GM18873 (cell line): ENCODE results near the gene LSG1.

ENCODE experiments used
- ATAC-seq: cut with Tn5 transposase; IDR thresholded peaks from one replicate; pipeline ENCODE4 v1.9.1; 2021; ENCODE audit warnings: mild to moderate bottlenecking, moderate library complexity, moderate number of reproducible peaks; ENCODE audit not compliant: unreplicated experiment, low FRiP score

Gene LSG1

DNA sequence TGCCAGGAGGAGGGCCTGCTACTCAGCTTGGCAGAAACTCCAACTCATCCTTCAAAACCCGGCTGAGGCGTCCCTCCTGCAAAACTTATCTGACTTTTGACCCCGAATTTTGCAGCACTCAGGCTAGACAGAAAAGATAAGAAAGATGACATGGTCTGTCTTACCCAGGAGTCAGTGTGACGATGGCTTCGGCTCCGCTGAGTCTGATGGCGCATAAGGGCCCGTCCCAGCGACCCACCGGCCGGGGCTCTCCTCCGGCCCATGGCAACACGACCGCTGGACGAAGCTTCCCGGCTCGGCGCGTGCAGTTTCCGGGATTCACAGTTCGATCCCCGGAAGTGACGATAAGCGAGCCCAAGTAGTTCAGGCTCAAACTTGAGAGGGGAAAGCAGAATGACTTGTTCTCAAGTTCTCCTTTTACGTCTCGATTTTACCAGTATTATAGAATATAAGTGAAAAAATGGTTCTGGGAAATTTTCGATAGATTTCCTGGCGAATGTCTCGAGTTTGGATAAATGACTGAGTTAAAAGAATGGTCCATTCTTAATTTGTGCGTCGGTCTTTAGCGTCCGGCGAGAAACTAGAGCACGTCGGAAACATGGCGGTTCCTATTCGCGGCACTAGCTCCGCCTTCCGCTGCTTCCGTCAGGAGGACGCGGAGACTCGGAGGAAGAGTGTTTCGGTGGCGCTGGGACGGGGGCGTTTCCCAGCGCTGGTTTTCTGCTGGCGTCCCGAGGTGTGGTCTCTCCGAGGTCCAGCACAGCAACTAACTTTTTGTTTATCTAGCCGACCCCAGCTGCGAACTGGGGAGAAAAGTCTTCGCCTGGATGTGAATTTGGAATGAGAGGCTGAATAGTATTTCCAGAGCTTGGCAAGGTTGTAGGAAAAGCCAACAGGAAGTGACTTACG lies at the start of gene LSG1:
LSG1 (minus strand) TSS at position 292 of the 909 bp plus-strand sequence; CDS start at position 263, 29 bp downstream.
- ATAC-seq: peak; percentile 65

DNA sequence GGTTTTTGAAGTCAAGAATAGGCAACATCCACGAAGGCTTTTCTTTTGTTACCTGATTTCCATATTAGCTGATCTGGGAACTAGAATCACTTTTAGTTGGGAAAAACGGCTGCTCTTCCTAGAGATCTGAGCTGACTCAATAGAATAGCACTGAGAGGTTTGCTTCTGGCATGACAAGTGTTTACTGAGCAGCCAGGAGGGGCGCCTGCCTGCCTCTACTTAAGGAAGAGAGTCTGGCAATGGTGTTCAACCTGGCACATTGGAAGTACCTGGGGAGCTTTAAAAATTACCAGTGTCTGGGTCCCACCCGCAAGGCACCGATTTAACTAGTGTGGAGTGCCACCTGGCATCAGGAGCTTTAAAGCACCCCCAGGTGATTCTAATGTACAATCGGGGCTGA lies 48.1 kb upstream of the LSG1 start:
- no peak for ATAC-seq

DNA sequence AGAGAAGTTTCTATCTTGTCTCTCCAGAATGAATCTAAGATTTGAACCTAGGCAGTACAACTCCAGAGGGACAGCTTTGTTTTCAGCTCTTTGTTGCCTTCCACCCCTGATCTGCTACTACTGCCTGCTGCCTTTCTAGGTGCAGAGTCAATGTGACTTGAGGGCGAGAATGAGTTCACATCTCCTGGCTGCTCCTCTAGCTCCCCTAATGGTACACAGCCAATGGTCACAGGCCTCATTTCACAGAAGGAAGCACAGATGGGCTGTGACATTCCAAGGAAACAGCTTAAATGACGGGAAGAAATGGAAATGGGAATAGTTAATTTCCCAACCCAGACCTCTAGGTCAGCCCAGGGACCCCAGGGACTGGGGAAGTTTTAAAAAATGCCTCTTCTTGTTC lies 46.1 kb upstream of the LSG1 start:
- no peak for ATAC-seq

DNA sequence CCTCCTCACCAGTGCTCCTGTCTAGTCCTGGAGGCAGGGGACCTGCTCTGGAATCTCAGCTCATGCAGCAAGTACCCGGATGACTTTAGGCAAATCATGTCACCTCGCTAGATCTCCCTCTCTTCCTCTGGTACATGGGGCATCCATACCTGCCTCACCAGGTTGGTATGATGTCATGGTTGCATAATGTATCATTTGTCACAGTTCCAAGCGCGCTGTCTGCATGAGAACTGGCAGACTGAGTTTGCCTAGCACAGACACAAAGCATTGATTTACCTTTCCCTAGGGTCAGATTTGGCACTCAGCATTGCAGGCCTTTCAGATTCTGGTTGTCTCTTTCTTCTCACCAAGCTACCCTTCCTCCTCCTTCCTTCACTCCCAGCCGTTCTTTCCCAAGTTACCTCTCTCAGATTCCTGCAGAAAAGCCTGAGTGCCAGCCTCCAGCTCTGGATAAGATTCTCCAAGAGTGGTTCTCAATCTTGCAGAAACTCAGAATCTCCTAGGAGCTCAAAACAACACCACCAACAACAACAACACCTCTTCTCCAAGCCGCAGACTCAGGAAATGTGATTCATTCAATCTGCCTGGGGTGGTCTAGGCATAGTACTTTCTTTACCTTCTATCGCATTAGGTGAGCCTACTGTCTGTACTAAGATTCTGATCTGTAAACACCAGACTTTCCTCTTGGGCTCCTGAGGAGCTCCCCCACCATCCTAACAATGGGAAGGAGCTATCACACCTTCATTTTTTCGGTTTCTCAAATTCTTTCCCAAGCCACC lies 43.2 kb upstream of the LSG1 start:
- ATAC-seq: no peak

DNA sequence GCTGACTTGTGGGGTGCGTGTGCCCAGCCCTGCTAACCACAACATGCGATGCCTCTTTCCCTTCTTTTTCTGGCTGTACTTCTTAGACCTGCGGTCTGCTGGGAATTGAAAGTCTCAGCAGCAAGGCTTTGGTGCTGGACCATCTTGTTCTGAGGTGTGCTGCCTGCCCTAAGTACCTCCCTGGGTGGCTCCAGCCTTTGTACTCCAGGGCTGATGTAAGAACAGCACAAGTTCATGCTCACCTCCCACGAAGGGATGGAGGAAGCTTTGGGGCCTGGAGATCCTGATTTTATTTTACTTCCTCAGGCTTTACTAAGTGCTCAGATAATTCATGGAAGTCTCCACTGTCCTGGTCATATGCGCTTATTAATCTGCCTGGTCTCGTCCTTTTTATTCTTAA lies 42.6 kb upstream of the LSG1 start:
- no peak for ATAC-seq

DNA sequence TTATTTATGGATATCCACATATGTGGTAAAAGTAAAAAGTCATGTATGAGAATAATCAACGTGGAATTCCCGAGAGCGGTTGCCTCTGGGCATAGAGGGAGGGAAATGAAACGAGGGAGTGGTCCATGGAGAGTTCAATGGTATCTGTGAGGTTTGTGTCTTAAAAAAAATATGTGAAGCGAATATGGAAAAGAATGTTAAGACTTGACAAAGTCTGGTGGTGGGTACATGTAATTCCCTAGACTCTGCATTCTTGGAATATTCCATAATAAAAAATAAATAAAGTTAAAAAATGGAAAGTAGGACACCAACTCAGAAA lies 42.1 kb upstream of the LSG1 start:
- no peak for ATAC-seq

DNA sequence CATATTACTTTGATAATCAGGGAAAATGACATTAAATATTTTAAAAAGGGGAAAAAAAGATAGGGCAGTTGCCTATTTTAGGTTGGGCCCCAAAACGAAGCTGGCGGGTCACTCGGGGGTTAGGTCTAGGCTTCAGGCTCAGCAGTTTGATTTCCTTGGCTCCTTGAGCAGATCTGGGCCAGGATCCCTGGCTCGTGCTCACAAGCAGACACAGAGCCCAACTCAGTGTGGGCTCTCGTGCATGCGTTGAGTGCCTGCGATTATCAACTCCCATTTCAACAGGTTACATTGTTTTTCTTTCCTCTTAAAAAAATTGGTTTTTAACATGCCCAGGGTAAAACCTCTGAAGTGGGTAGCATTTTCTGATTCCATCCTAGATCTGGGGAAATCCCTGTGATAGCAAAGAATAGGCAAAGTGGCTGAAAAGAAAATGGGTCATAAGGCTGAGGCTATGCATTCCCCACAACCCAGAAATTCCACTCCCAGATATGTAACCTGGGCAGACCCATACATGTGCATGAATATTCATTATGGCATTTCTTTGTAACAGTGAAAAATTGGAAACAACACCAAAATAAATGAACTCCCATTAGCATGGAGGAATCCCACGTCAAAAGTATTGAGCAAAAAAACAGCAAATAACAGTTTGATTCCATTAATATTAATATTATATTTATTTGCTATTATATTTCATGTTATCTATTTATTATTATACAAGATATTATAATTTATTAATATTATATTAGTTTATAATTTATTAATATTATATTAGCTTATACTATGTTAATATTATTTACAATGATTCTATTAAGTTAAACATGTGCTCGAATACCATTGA lies 41.5 kb upstream of the LSG1 start:
- no peak for ATAC-seq

DNA sequence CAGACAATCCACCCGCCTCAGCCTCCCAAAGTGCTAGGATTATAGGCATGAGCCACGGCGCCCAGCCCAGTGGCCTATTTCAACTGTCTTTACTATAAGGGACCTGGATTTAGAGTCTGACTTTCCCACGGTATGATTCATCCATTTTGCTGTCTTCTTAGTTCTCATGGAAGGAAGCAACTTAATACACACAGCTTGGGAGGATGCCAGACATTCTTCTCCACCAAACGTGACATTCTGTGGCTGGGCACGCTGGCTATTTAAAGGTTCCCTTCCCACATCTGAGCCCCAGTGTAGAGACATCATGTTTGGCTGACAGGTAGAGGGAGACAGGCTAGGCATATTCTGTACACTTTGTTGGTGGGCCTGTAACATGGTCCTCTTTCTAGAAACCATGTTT lies 39.9 kb upstream of the LSG1 start:
- no peak for ATAC-seq

DNA sequence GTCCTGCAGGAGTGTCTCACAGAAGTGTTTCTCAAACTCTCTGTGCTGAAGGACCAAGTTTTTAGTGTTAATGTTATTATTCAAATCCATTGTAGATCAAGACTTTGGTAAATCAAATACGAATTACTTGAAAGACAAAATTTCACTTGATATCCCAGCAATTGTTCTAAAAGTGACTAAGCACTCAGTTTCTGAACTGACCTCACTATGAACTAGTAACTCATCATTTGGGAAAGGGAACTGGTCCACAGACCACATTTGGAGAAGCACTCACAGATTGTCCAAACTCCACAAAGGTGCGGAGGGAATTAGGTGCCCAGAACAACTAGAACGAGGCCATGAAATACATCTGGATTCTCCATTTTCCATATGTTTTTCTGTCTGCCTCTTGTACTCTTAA lies 39.3 kb upstream of the LSG1 start:
- no peak for ATAC-seq

DNA sequence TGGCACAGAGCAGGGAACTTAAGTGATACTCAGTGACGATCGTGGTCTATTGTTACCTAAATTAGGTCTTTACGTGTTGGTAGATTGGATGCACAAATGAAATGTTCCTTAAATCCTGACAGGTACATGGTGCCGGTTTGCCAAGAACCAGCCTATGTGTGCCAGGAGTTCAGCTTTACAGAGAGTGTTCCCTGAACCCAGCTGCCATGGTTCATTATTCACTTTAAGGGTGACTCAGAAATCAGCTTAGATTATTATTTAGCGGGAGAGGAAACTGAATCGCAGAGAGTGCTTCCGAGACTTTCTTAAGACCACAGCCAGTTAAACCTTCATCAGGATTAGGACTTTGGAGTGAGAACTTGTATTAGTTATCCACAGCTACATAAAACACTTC lies 35.2 kb upstream of the LSG1 start:
- ATAC-seq: no peak

DNA sequence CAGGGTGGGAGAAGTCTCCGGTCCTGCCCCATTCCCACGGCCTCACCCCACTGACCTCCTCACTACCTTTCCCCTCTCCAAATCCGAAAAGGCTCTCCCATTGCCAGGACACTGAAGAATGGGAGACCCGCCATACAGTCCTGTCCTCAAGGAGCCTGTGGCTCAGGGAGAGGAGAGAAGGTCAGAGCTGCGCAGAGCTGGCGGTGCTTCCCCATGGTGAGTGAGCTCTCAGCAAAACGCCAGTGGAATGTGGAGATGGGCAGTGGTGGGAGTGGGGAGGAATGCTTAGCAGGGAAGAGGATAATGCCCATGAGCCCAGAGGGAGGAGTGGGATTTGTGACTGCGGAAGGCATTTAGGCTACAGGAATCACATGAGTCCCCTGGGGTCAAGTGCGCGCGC lies 33.8 kb upstream of the LSG1 start:
- ATAC-seq: no peak

DNA sequence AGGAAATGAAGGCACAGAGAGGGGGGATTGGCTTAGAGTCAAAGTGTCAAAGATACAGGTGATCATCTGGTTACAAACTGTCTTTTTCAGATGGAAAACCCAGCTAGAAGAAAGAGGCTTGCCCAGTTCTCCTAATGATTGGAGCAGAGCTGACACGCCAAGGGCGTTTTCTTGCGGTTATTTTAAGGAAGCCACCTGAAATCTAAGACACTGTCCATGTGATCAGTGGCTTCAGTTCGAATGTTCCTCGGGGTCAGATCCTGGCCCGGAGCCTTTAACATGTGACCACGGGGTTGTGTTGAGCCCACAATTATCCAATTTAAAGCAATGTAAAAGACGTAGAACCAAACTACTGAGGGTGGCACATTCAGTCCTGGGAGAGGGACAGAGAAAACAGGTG lies 33.2 kb upstream of the LSG1 start:
- no peak for ATAC-seq

DNA sequence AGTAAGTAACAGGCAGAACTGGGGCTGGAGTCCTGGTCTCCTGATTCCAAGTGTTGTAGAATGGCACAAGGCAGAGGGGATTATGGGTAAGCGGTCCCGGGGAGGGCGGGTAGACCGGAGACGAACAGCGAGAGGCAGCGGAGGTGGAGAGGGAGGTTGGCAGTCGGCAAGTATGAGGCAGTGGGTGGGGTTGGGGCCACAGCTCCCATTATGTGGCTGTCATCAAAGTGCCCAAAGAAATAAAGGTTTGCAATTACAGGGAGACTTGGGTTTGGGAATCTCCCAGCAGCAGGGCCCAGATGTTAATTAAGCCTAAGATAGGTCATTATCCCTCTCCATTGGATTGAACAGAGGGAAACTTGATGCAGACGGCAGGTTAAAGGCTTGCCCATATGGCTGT lies 30.6 kb upstream of the LSG1 start:
- ATAC-seq: no peak

DNA sequence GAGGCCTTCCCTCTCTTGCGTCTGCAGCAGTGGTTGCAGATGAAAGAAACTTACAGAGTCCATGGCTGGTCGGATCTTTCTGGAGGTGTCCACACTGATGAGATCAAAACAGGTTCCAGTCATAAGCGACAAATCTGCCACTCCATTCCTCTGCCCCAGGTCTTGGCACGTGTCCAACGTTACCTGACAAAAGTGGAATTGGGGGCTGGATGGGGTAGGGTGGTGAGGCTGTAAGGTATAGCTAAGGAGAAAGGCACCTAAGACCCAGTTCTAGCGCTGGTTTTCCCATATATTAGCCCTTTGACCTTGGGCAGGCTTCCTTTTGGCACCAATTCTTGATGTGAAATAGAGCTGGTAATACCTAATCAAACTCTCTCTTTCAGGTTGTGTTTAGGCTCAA lies 24.7 kb upstream of the LSG1 start:
- ATAC-seq: no peak

DNA sequence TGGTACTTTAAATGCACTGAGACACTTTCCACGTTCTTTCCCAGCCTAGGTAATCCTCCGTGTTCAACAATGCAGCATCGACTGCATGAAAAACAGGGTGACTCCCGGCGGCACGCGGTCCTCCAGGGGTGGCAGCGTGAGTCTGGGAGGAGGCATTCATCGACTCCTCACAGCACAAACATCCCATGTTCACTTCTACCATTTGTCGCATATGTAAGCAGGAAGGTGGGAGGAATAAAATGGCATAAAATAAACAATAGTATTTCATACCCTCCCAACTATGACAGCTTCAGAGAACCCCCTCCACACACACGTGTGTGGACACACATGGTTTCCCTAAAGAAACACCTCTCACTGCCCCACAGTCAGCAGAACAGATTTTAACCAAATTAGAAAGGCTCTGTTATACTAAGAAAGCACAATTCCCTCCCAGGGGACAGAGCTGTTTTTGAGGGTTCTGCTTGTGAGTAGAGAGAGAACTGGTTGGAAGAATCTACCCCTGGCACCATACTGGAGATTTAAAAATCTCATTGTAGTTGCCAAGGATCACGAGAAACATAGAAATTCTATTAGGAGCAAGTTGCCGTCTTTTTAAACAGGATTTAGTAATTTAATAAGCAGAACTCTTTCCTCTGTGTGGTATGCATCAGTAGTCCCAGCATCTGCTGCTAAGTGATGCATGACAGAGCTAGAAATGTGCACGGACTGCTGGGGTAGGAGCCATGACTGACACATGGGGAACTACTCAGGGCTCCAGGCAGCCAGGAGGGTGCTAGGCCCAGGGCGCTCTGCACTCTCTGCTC lies 19.7 kb upstream of the LSG1 start:
- ATAC-seq: peak; percentile 67

DNA sequence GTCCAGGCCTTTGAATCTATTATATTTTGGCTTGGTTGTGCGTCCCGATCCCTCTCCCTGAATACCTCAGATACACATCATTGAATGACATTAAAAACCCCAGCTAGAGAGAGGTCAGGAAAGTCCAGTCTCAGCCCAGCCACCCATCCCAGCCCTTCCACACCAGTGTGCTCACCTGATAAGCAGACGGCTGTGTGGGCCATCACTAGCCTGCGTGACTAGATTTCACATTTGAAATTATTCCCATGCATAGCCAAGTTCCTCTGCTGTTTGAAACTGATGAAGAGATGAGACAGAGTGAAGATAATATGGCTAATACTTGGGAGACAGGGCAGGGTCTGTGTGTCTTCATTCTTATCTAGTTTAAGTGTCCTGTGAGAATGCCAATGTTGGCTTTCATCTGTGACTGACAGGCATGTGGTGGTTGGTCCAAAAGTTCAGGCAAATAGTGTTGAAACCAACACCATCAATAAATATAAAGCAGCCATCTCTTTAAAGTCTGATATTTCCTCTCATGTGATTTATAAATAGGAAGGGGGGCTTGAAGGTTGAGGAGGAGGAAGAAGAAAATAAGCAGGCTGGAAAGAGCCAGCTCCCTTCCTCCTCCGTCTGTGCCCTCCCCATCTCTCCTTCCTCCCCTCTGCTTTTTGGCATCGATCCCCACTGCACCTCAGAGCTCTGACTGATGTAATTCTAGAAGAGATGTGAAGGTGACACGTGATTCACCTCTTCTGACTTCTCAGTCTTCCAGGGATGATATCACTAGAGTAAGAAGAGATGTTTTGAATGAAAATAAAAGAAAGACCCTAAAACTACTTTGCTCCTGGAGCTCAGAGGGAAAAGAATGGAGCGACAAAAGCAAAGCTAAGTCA lies 18.7 kb upstream of the LSG1 start:
- no peak for ATAC-seq

DNA sequence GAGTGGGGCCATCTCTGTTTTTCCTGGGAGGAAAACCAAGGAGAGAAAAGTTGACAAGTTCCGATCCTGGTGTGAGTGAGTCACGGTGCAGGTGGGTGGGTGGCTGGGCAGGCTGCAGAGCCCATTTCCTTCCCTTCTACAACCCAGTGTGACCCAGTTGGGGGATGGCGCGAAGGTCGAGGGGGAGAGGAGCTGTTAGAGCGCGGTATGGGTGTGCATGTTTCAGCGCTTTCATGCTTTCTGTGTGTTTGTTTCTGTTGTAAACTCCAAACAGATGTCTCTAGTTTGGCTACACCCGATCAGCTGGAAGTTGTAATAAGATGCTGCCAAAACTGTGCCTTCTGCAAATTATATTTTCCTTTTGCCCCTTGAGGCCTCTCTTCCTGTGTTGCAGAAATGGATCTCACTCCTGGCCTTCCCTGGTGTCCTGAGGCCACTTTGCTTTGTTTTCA lies 17.5 kb upstream of the LSG1 start:
- ATAC-seq: no peak

DNA sequence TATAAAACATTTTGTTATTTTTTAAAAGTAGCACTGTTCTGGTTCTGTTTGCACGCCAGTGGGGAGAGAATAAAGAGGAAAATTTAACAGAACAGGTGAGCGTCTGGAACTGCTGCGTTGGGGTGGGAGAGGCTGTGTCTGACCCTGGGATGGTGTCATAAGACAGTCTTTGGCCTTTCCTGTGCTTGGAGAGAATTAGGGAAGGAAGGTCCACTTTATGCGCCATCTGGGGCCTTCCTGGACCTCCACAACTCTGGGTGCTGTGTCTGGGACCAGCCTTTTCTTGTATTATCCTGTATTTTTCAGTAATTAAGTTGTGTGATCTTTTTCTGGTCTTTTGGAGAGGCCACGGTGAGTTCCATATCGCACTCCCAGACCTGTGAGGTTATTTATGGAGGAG lies 17.0 kb upstream of the LSG1 start:
- no peak for ATAC-seq

DNA sequence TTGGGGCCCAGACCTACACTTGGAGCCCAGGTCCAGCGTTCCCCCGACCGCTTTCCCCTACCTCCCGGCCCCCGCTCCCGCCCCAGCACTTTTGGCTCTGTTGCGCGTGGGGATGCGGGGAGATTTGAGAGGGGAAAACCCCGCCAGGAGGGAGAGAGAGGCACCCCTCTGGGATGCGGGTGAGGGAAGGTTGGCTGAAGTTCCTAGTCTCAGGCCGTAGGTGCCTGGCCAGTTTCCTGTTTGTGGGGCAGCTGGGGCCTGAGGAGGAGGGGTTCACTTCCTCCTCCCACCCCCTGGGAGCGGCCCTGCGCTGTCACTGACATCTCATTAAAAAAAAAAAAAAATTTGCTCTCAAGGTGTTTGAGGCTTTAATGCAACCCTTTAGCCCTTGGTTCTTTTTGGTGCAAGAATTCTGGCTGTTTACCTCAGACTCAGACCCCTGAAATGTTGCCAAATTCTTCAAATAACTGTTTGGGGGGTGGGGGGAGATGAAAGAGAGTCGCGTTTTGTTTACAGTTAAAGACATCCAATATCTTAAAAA lies 16.3 kb upstream of the LSG1 start:
- no peak for ATAC-seq
